Esophagus squamous epithelium (tissue), 4 donors: ENCODE data around the gene PFKFB3.
"Not testable (repeated sequence)": the region's sequence is repeated elsewhere in the genome, so short reads cannot be mapped to it uniquely, and the experiment has no call there.

Source experiments
- CTCF ChIP-seq, 6 experiments: fragments of 450-650 bp in 4 of 6; fragments of 200-600 bp in 2 of 6; sonication (generic) in 2 of 6; IDR thresholded peaks; one replicate each; pipeline ENCODE4 v1.5.1; 2016 to 2019; ENCODE audit warnings: antibody characterized with exemption in 6 of 6, mild to moderate bottlenecking in 4 of 6, moderate library complexity in 4 of 6
- POLR2A ChIP-seq, 4 donors: fragments of 450-650 bp; IDR thresholded peaks; one replicate each; pipeline ENCODE4 v1.6.1; 2017; ENCODE audit warnings: antibody characterized with exemption in 4 of 4, mild to moderate bottlenecking in 4 of 4, moderate library complexity in 3 of 4

GRCh38 chr10:6238587-6239212 lies 36.0 kb downstream of the PFKFB3 start:
- not testable (repeated sequence) for TF ChIP-seq CTCF, POLR2A (IDR thresholded peaks at IDR 0.05)
